HG03045 (cell line): ENCODE data around the gene SLC22A12.
"Not testable (repeated sequence)": the region's sequence is repeated elsewhere in the genome, so short reads cannot be mapped to it uniquely, and the experiment has no call there.

ENCODE experiments used
- ATAC-seq: cut with Tn5 transposase; IDR thresholded peaks from one replicate; pipeline ENCODE4 v1.9.1; 2021; ENCODE audit warnings: mild to moderate bottlenecking, moderate library complexity; ENCODE audit not compliant: unreplicated experiment

SLC22A12 gene

DNA sequence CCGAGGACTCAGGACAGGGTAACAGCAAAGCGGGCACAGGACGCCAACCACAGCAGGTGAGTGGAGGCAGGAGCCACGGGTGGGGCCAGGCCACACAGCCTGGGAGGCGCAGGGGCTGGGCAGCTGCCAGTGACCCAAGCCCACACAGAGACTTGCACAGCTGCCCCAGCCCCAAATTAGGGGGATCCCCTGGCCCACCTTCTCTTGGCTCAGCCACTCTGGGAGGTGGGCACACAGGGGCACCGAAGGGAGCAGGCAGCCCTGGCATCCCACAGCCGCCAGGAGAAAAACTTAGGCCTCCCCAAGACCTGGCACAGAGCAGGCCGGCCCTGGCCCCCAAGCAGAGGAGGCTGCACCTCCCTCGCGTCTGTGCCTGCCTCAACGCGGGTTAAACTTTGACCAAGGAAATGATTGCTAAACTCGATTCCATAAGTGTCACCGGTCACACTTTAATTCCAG lies at the start of gene SLC22A12:
Gene SLC22A12 (plus strand): TSS at position 458 of the 459 bp plus-strand sequence. CDS start 337 bp downstream, outside the sequence.
- no peak for ATAC-seq

- no peak for ATAC-seq
Measured at GRCh38 chr11:64542172-64543125, 48.6 kb upstream of the SLC22A12 start.

GRCh38 chr11:64543818-64544217 lies 47.2 kb upstream of the SLC22A12 start:
- no peak for ATAC-seq

DNA sequence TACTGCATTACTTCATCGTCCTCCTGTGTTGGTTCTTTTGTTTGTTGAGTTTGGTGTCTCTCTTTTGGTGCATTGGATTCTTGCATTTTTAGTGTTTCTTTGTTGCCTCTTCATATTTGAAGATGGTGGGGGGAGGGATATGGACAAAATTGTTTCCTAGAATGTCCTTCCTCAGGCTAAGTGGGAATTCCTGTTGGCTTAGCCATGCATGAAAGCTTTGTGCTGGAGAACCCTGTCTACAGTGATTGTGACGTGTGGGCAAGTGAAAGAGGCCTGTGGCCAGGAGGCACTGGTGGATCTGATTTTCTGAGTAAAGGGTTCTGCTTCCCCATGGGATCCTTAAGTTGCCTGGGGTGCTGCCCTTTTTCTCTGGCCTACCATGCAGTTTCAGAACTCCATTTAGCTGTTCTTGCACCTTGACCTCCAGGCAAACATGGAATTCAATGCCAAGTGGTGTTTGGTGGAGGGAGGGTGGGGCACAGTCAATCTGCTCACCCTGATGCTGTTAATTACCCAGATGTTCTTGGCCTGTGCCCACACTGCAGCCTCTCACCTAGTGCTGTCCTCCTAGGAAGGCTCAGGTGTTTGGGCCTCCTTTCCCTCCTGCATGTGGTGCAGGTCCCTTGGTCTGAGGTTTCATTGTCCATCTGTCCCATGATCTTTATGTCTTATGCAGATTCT lies 46.3 kb upstream of the SLC22A12 start:
- ATAC-seq, result no peak

- no peak for ATAC-seq
Measured at GRCh38 chr11:64545619-64546018, 45.4 kb upstream of the SLC22A12 start.

- ATAC-seq, result no peak
Measured at GRCh38 chr11:64546176-64546575, 44.8 kb upstream of the SLC22A12 start.

DNA sequence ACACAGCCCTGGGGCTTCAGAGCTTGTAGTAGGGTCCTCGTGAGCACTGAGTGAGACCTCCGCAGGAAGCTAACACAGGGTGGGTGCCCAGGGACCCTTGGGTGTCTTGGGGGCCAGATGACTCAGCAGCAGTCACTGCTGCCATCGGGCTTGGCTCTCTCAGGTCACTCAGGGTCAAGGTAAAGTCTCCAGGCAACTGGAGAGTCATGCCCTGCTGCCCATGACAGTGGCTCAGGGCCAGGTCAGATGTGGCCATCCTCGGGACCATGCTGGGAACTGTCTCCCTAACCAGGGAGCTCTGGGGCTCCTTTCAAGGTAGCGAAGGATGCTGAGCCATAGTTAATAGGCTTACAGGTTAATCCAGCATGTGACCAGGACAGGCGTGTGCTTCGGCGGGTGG lies 44.4 kb upstream of the SLC22A12 start:
- no peak for ATAC-seq

- no peak for ATAC-seq
Measured at GRCh38 chr11:64549969-64550368, 41.1 kb upstream of the SLC22A12 start.

GRCh38 chr11:64553554-64554201 lies 37.3 kb upstream of the SLC22A12 start:
- ATAC-seq, result no peak

- no peak for ATAC-seq
Measured at GRCh38 chr11:64556044-64556720, 34.8 kb upstream of the SLC22A12 start.

- ATAC-seq, result no peak
Measured at GRCh38 chr11:64556721-64557250, 34.2 kb upstream of the SLC22A12 start.

DNA sequence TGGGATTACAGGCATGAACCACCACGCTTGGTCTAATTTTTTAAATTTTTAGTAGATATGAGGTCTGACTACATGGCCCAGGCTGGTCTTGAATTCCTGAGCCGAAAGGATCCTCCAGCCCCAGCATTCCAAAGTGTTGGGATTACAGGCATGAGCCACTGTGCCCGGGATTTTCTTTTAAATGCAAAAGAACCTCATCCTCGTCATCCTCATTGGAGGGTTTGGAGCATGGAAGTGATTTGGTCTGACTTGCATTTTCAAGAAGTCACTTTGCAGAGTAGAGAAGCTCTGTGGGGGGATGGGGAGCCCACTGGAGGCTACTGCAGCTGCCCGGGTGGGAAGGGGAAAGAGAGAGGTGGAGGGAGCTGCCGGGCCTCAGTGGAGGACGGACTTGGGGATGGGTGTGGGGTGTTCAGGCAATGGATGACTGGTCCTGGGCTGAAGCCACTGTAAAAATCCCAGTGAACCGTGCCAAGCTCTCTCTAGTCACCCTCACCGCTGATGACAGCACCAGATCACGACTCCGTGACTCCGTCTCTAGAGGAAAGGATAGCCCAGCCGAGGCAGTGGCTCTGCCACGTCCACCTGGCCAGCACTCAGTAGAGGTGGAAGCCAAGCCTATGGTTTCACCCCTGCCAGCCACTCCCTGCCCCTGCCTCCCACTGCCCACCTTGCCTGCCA lies 32.8 kb upstream of the SLC22A12 start:
- no peak for ATAC-seq

DNA sequence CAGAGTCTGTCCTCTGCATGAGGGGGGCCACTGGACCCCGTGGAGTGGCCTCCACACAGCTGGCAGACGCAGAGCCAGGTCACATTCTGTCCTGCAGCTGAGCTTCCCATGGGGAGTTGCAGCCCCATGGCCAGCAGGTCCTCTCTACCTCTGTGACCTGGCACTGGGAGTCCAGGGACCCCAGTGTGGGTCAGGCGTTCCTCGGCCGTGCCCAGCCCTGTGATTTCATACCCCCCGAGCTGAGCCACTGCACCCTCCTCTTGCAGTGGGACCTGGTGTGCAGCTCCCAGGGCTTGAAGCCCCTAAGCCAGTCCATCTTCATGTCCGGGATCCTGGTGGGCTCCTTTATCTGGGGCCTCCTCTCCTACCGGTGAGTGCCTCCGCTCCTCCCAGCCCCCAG lies 32.2 kb upstream of the SLC22A12 start:
- ATAC-seq, result no peak

DNA sequence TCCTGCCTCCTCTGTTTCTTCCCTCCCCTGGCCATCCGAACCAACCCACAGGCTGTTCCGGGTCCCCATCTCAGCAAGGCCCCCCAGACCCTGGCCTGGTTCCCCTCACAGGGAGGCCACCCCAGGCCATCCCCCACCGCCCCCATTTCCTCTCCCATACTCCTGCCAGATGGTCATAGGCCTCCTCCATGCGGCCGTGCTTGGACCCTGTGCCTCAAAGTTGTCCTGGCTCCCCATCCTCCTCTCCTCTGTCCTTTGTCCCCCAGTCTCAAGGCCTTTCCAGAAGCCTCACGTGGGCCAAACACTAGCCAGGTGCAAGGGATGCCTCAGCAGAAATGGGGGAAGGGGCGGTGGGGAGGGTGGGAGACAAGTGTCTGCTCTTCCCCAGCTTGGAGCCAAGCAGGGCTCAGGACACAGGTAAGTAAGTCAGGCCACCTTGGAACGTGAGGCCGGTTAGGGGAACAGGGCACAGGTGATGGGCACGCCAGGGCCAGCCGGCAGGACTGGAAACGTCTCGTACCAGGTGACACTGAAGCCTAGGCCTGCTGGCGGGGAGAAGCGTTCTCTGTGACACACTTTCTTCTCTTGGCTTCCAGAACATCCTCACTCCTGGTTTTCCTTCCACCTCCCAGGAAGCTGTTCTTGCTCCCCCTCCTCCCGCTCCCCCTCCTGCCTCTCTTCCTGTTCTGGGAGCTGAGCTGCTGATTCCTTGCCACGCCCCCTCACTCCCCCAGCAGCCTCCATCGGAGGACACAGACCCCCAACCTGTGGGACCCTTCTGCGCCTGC lies 31.5 kb upstream of the SLC22A12 start:
- no peak for ATAC-seq

DNA sequence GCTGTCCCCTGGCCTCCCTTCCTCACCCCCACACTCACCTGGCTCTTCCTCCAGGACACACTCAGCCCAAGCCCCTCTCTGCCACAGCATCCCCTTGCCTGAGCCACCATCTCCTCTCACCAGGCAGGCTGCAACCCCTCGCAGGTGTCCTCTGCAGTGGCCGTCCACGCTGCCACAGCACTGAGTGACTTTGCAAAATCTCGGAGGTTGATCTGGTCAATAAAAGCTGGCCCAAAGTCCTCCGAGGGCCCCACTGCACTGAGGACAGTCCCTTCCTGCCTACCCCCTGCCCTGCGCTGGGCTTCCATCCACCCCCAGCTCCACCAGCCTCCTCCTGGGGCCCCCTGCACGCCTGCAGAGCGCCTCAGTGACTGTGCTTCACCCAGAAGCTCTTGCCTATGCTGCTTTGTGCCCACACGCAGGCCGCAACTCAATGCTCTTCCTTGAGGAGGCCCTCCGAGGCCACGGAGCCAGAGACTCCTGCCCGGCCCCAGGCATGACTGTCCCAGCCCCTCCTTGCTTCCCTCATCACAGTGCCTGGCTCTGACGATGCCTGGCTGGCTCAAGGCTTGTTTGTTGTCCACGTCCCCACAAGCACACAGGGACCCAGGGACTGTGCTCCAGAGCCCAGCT lies 30.8 kb upstream of the SLC22A12 start:
- no peak for ATAC-seq

DNA sequence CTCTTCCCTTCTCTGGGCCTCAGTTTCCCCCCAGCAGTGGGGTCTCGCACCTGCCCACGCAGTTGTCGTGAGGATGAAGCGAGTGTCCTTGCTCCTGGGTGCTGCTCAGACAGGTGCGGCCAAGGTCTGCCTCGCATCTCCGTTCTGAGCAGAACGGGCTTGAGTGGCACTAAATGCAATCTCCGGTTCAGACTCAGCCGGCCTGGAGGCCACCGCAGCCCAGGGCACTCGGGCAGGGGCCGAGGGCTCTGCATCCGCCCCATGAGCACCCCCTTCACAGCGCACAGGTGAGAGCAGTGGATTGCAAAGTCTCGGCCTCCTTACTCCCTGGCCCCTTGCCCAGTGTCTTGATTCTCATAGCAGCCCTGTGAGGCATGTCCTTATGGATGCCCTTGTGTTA lies 30.1 kb upstream of the SLC22A12 start:
- ATAC-seq, result no peak

DNA sequence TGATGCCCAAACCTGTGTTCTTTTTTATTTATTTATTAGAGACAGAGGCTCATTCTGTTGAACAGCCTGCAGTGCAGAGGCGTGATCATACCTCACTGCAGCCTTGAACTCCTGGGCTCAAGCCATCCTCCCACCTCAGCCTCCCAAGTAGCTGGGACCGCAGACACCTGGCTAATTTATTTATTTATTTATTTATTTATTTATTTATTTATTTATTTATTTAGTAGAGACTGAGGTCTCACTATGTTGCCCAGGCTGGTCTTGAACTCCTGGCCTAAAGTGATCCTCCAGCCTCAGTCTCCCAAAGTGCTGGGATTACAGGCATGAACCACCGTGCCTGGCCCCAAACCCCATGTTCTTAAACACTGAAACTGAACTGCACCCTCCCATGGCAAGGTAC lies 29.6 kb upstream of the SLC22A12 start:
- not testable (repeated sequence) for ATAC-seq

DNA sequence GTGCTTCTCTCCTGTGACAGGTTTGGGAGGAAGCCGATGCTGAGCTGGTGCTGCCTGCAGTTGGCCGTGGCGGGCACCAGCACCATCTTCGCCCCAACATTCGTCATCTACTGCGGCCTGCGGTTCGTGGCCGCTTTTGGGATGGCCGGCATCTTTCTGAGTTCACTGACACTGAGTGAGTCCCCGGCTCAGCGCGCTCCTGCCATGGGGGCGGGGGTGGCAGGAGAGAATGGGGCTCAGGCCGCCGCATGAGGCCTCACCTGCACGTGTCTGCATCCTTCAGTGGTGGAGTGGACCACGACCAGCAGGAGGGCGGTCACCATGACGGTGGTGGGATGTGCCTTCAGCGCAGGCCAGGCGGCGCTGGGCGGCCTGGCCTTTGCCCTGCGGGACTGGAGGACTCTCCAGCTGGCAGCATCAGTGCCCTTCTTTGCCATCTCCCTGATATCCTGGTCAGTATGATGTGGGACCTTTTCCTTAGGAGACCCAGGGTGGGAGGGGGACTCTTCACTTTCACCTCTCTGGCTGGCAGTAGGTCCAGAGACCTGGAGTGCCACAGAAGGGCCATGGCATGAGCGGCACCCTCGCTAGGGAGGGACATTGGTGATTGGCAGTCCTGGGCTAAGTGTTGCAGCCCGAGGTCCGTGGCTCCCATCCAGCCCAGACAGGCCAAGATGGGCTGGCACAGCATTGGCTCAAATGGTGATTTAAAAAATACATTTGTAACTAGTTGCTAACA lies 28.9 kb upstream of the SLC22A12 start:
- no peak for ATAC-seq
